ENCODE results near the gene EPB41L4B. TPM values are rescaled to one million over a fixed set of nuclear protein-coding genes. Genes with fewer than 3 reads are reported as not detected.

The EPB41L4B gene
- total RNA-seq, 1 donor from 2014 or later, result 19.3 TPM

- Mint-ChIP-seq H3K27ac (ENCODE audit: unreplicated experiment) (no peak overlapping the region), H3K36me3 (ENCODE audit: unreplicated experiment) (no peaks in the 10 kb centered on the region), H3K9me3 (ENCODE audit: unreplicated experiment) (no peaks in the 10 kb centered on the region), H3K27me3 (ENCODE audit: unreplicated experiment) (peaks cover 8% of the 10 kb centered on the region), H3K4me3 (ENCODE audit: unreplicated experiment) (no peak overlapping the region), H3K4me1 (ENCODE audit: unreplicated experiment) (peaks cover 20% of the 10 kb centered on the region)
- no peak for TF ChIP-seq CTCF (IDR thresholded peaks at IDR 0.05)
- no peak for DNase-seq (ENCODE audit: extremely low spot score, unreplicated experiment)
These were observed 10.5 kb upstream of the EPB41L4B start for GRCh38 chr9:109331353-109331752.

- no peaks in the 10 kb centered on the region for H3K9me3 Mint-ChIP-seq (ENCODE audit: unreplicated experiment)
- TF ChIP-seq CTCF (IDR thresholded peaks at IDR 0.05), result no peak
- H3K4me1 Mint-ChIP-seq (ENCODE audit: unreplicated experiment), result peaks cover 20% of the 10 kb centered on the region
- no peak for DNase-seq (ENCODE audit: extremely low spot score, unreplicated experiment)
- no peaks in the 10 kb centered on the region for H3K36me3 Mint-ChIP-seq (ENCODE audit: unreplicated experiment)
- H3K27ac Mint-ChIP-seq (ENCODE audit: unreplicated experiment), result peak overlapping the region; percentile 34
- H3K27me3 Mint-ChIP-seq (ENCODE audit: unreplicated experiment), result peaks cover 6% of the 10 kb centered on the region
- no peak overlapping the region for H3K4me3 Mint-ChIP-seq (ENCODE audit: unreplicated experiment)
These were observed 8.9 kb upstream of the EPB41L4B start for GRCh38 chr9:109329638-109330258.

- H3K27me3 Mint-ChIP-seq (ENCODE audit: unreplicated experiment), result peaks cover 6% of the 10 kb centered on the region
- H3K27ac Mint-ChIP-seq (ENCODE audit: unreplicated experiment), result peak overlapping the region; percentile 34
- peaks cover 20% of the 10 kb centered on the region for H3K4me1 Mint-ChIP-seq (ENCODE audit: unreplicated experiment)
- H3K4me3 Mint-ChIP-seq (ENCODE audit: unreplicated experiment), result no peak overlapping the region
- no peak for TF ChIP-seq CTCF (IDR thresholded peaks at IDR 0.05)
- no peaks in the 10 kb centered on the region for H3K9me3 Mint-ChIP-seq (ENCODE audit: unreplicated experiment)
- DNase-seq (ENCODE audit: extremely low spot score, unreplicated experiment), result no peak
- H3K36me3 Mint-ChIP-seq (ENCODE audit: unreplicated experiment), result no peaks in the 10 kb centered on the region
These were observed 8.2 kb upstream of the EPB41L4B start for GRCh38 chr9:109328978-109329637.

GRCh38 chr9:109325089-109325488, 4.2 kb upstream of the EPB41L4B start:
- no peaks in the 10 kb centered on the region for H3K36me3 Mint-ChIP-seq (ENCODE audit: unreplicated experiment)
- no peak for TF ChIP-seq CTCF (IDR thresholded peaks at IDR 0.05)
- H3K4me1 Mint-ChIP-seq (ENCODE audit: unreplicated experiment), result peaks cover 14% of the 10 kb centered on the region
- peaks cover 17% of the 10 kb centered on the region for H3K27me3 Mint-ChIP-seq (ENCODE audit: unreplicated experiment)
- H3K9me3 Mint-ChIP-seq (ENCODE audit: unreplicated experiment), result no peaks in the 10 kb centered on the region
- no peak overlapping the region for H3K27ac Mint-ChIP-seq (ENCODE audit: unreplicated experiment)
- DNase-seq (ENCODE audit: extremely low spot score, unreplicated experiment), result no peak
- H3K4me3 Mint-ChIP-seq (ENCODE audit: unreplicated experiment), result no peak overlapping the region

- H3K4me1 Mint-ChIP-seq (ENCODE audit: unreplicated experiment), result peaks cover 8% of the 10 kb centered on the region
- DNase-seq (ENCODE audit: extremely low spot score, unreplicated experiment), result no peak
- no peak overlapping the region for H3K4me3 Mint-ChIP-seq (ENCODE audit: unreplicated experiment)
- H3K27me3 Mint-ChIP-seq (ENCODE audit: unreplicated experiment), result peaks cover 17% of the 10 kb centered on the region
- no peak for TF ChIP-seq CTCF (IDR thresholded peaks at IDR 0.05)
- no peaks in the 10 kb centered on the region for H3K9me3 Mint-ChIP-seq (ENCODE audit: unreplicated experiment)
- no peak overlapping the region for H3K27ac Mint-ChIP-seq (ENCODE audit: unreplicated experiment)
- no peaks in the 10 kb centered on the region for H3K36me3 Mint-ChIP-seq (ENCODE audit: unreplicated experiment)
These were observed 2.9 kb upstream of the EPB41L4B start for GRCh38 chr9:109323771-109324170.
